GM12878 (cell line): ENCODE results near the gene ADPRS. TPM values are rescaled to one million over a fixed set of nuclear protein-coding genes. Genes with fewer than 3 reads are reported as not detected.

Experiments
- ATF7 ChIP-seq: fragments of 450-650 bp; IDR thresholded peaks from 2 replicates; pipeline ENCODE4 v1.6.1; 2016; ENCODE audit warnings: low read depth, mild to moderate bottlenecking
- BMI1 ChIP-seq: fragments of 450-650 bp; IDR thresholded peaks from 2 replicates; pipeline ENCODE4 v1.6.1; 2016; ENCODE audit warnings: mild to moderate bottlenecking, moderate library complexity, borderline replicate concordance
- BRCA1 ChIP-seq: IDR thresholded peaks from 2 replicates; pipeline ENCODE4 v1.6.1; 2011; ENCODE audit warnings: low read depth, low read length, improper control_type of control experiment
- CREB1 ChIP-seq: IDR thresholded peaks from 2 replicates; pipeline ENCODE4 v1.6.1; 2012; ENCODE audit warnings: low read depth, mild to moderate bottlenecking, inconsistent platforms
- CTCF ChIP-seq, 3 experiments: IDR thresholded peaks in 2 of 3; conservative IDR thresholded peaks in 1 of 3; 2 replicates each; pipeline ENCODE4 v1.5.1; 2011; ENCODE audit warnings: low read depth in 3 of 3, low read length in 3 of 3, mild to moderate bottlenecking in 3 of 3, control low read depth in 2 of 3, moderate library complexity in 2 of 3, inconsistent platforms in 1 of 3, mixed read lengths in 1 of 3; ENCODE audit not compliant: control insufficient read depth in 2 of 3, insufficient read depth in 1 of 3; ENCODE audit errors: extremely low read depth in 1 of 3
- EED ChIP-seq: sonication (generic); IDR thresholded peaks from 2 replicates; pipeline ENCODE4 v1.6.1; 2016; ENCODE audit warnings: antibody characterized with exemption, low read depth
- GABPA ChIP-seq: IDR thresholded peaks from 2 replicates; pipeline ENCODE4 v1.6.1; 2014; ENCODE audit warnings: antibody characterized with exemption, low read depth, mild to moderate bottlenecking, inconsistent platforms
- HDAC6 ChIP-seq: fragments of 200-600 bp; sonication (generic); IDR thresholded peaks from one replicate; pipeline ENCODE4 v1.8.0; 2017; ENCODE audit warnings: antibody characterized with exemption; ENCODE audit not compliant: unreplicated experiment
- IRF4 ChIP-seq: IDR thresholded peaks from 2 replicates; pipeline ENCODE4 v1.6.1; 2011; ENCODE audit warnings: low read depth, low read length
- JUNB ChIP-seq: IDR thresholded peaks from 2 replicates; pipeline ENCODE4 v1.6.1; 2016; ENCODE audit warnings: antibody characterized with exemption, mild to moderate bottlenecking
- MAX ChIP-seq: IDR thresholded peaks from 2 replicates; pipeline ENCODE4 v1.6.1; 2012; ENCODE audit warnings: low read depth, low read length, improper control_type of control experiment
- MTA2 ChIP-seq: fragments of 450-650 bp; IDR thresholded peaks from 2 replicates; pipeline ENCODE4 v1.6.1; 2016; ENCODE audit warnings: low read depth, mild to moderate bottlenecking, moderate library complexity
- MYB ChIP-seq: fragments of 150-350 bp; IDR thresholded peaks from 2 replicates; pipeline ENCODE4 v1.6.1; 2014; ENCODE audit warnings: mild to moderate bottlenecking, low read depth, low read length, borderline replicate concordance
- MYC ChIP-seq: IDR thresholded peaks from 2 replicates; pipeline ENCODE4 v1.6.1; 2011; ENCODE audit warnings: mild to moderate bottlenecking, low read length, moderate library complexity, inconsistent platforms; ENCODE audit not compliant: insufficient read depth, insufficient replicate concordance, insufficient read length, severe bottlenecking
- NBN ChIP-seq: fragments of 450-650 bp; IDR thresholded peaks from 2 replicates; pipeline ENCODE4 v1.6.1; 2016
- RBBP5 ChIP-seq: fragments of 200-600 bp; sonication (generic); conservative IDR thresholded peaks from 2 replicates; pipeline ENCODE4 v1.6.1; 2016
- SMAD5 ChIP-seq: IDR thresholded peaks from 2 replicates; pipeline ENCODE4 v1.6.1; 2016; ENCODE audit warnings: antibody characterized with exemption, low read depth
- SMARCA5 ChIP-seq: fragments of 450-650 bp; IDR thresholded peaks from 2 replicates; pipeline ENCODE4 v1.6.1; 2017; ENCODE audit warnings: mild to moderate bottlenecking
- STAT3 ChIP-seq: IDR thresholded peaks from 2 replicates; pipeline ENCODE4 v1.6.1; 2011; ENCODE audit warnings: low read depth, low read length, improper control_type of control experiment
- TBL1XR1 ChIP-seq: IDR thresholded peaks from 2 replicates; pipeline ENCODE4 v1.6.1; 2012; ENCODE audit warnings: low read depth, low read length, improper control_type of control experiment
- TCF12 ChIP-seq: IDR thresholded peaks from 2 replicates; pipeline ENCODE4 v1.6.1; 2011; ENCODE audit warnings: low read depth, mild to moderate bottlenecking, low read length
- polyA plus RNA-seq, 11 experiments: library from polyadenylated mRNA; depleted of rRNA in 4 of 11; unstranded in 6 of 11; stranded (reverse) in 5 of 11; fragments of >200 nt; fragmentation: Nextera tagmentation in 4 of 11; fragmentation: Illumina TruSeq in 1 of 11; extraction: Ambion mirVana in 4 of 11; extraction: Trizol in 1 of 11; gene quantifications; 1 replicate in 1 of 11; 2 replicates in 10 of 11; pipeline versions ENCODE4 v1.2.1 to v1.2.3, GENCODE V29; 2011 to 2016; ENCODE audit warnings: inconsistent platforms in 2 of 11, missing spikeins in 2 of 11, low read depth in 1 of 11
- total RNA-seq, 4 experiments: library from RNA; depleted of rRNA in 3 of 4; stranded (reverse); fragments of >200 nt in 3 of 4; fragmentation: Illumina TruSeq in 1 of 4; extraction: Trizol in 1 of 4; gene quantifications; 2 replicates each; pipeline versions ENCODE4 v1.2.1 to v1.2.3, GENCODE V29; 2013 to 2021
- TF ChIP-seq, protein P1 (sequence below): fragments of 450-650 bp; IDR thresholded peaks from 2 replicates; pipeline ENCODE4 v1.6.1; 2017; ENCODE audit warnings: mild to moderate bottlenecking
- TF ChIP-seq, protein P2 (sequence below): IDR thresholded peaks from 2 replicates; pipeline ENCODE4 v1.6.1; 2012; ENCODE audit warnings: low read depth, low read length, improper control_type of control experiment

The ADPRS gene
- total and polyA plus RNA-seq, 10 of the 15 experiments (the other 5 are each of a cell fraction or from before 2014, with no cell fraction given), result 7.6 to 57.6 (median 39.1) TPM

- TF ChIP-seq CTCF (IDR thresholded peaks at IDR 0.05 in 2 of 3, conservative IDR thresholded peaks at IDR 0.05 in 1 of 3; ENCODE audit: control insufficient read depth in 2 of 3, extremely low read depth in 1 of 3, insufficient read depth in 1 of 3, low read depth in 3 of 3, low read length in 3 of 3), result peak; percentile 97 to 99 (median 98)
- TF ChIP-seq SMAD5, result peak; percentile 79; the same call in 1 of the 2 replicates
- TF ChIP-seq JUNB, result no peak
- no peak for TF ChIP-seq STAT3
- peak; percentile 19; the same call in 1 of the 2 replicates for TF ChIP-seq MTA2
- TF ChIP-seq EED, result peak; percentile 71
- no peak for TF ChIP-seq HDAC6
- peak; percentile 96 for TF ChIP-seq CREB1
- TF ChIP-seq, protein P1, sequence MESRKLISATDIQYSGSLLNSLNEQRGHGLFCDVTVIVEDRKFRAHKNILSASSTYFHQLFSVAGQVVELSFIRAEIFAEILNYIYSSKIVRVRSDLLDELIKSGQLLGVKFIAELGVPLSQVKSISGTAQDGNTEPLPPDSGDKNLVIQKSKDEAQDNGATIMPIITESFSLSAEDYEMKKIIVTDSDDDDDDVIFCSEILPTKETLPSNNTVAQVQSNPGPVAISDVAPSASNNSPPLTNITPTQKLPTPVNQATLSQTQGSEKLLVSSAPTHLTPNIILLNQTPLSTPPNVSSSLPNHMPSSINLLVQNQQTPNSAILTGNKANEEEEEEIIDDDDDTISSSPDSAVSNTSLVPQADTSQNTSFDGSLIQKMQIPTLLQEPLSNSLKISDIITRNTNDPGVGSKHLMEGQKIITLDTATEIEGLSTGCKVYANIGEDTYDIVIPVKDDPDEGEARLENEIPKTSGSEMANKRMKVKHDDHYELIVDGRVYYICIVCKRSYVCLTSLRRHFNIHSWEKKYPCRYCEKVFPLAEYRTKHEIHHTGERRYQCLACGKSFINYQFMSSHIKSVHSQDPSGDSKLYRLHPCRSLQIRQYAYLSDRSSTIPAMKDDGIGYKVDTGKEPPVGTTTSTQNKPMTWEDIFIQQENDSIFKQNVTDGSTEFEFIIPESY, result no peak
- peak; percentile 80; the same call in 1 of the 2 replicates for TF ChIP-seq NBN
- TF ChIP-seq ATF7, result no peak
- TF ChIP-seq MAX, result peak; percentile 63
- peak; percentile 94 for TF ChIP-seq GABPA
- peak; percentile 73 for TF ChIP-seq MYC
- peak; percentile 97 for TF ChIP-seq SMARCA5
- TF ChIP-seq, protein P2, sequence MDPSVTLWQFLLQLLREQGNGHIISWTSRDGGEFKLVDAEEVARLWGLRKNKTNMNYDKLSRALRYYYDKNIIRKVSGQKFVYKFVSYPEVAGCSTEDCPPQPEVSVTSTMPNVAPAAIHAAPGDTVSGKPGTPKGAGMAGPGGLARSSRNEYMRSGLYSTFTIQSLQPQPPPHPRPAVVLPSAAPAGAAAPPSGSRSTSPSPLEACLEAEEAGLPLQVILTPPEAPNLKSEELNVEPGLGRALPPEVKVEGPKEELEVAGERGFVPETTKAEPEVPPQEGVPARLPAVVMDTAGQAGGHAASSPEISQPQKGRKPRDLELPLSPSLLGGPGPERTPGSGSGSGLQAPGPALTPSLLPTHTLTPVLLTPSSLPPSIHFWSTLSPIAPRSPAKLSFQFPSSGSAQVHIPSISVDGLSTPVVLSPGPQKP, result peak; percentile 95
- TF ChIP-seq BRCA1, result no peak
- peak; percentile 86 for TF ChIP-seq TCF12
- no peak for TF ChIP-seq BMI1
- peak; percentile 52; the same call in 1 of the 2 replicates for TF ChIP-seq IRF4
- TF ChIP-seq TBL1XR1, result peak; percentile 59; the same call in 1 of the 2 replicates
- TF ChIP-seq RBBP5, result 0 out of 2 replicates have a peak, but pooled peaks have one; percentile 42
- TF ChIP-seq MYB, result no peak
These were observed at the start of gene ADPRS (continued) for GRCh38 chr1:36088577-36089392.
